OCI-LY1 (cell line): ENCODE data around the gene TTYH1.

Experiments
- H2AFZ ChIP-seq: fragments of 200-600 bp; sonication (generic), shearing (Covaris generic); 2 replicates; pipeline ENCODE4 v1.6.0; 2014; ENCODE audit warnings: antibody characterized with exemption, mild to moderate bottlenecking, low read length
- H3F3A ChIP-seq: fragments of 200-600 bp; sonication (generic), shearing (Covaris generic); 2 replicates; pipeline ENCODE4 v1.6.0; 2014; ENCODE audit warnings: mild to moderate bottlenecking, antibody characterized with exemption, low read length, moderate library complexity; ENCODE audit not compliant: insufficient read depth
- H3K27ac ChIP-seq: fragments of 200-600 bp; sonication (generic); 2 replicates; pipeline ENCODE4 v1.5.1; 2014; ENCODE audit warnings: low read length, mixed run types, mild to moderate bottlenecking, low read depth; ENCODE audit not compliant: poor library complexity, severe bottlenecking
- H3K27me3 ChIP-seq: fragments of 200-600 bp; sonication (generic); 2 replicates; pipeline ENCODE4 v1.6.0; 2014; ENCODE audit warnings: antibody characterized with exemption, mild to moderate bottlenecking, low read length, moderate library complexity; ENCODE audit not compliant: insufficient read depth
- H3K36me3 ChIP-seq: fragments of 200-600 bp; sonication (generic); 2 replicates; pipeline ENCODE4 v1.6.1; 2014; ENCODE audit warnings: mild to moderate bottlenecking, antibody characterized with exemption, low read length, moderate library complexity, mixed read lengths; ENCODE audit not compliant: insufficient read depth
- H3K4me1 ChIP-seq: fragments of 200-600 bp; sonication (generic); 2 replicates; pipeline ENCODE4 v1.5.1; 2014; ENCODE audit warnings: mild to moderate bottlenecking, low read length, moderate library complexity; ENCODE audit not compliant: insufficient read depth, severe bottlenecking
- H3K4me2 ChIP-seq: fragments of 200-600 bp; sonication (generic), shearing (Covaris generic); 2 replicates; pipeline ENCODE4 v1.6.1; 2014; ENCODE audit warnings: low read length
- H3K4me3 ChIP-seq: fragments of 200-600 bp; sonication (generic); 2 replicates; pipeline ENCODE4 v1.5.1; 2014; ENCODE audit warnings: low read length, low read depth, mild to moderate bottlenecking, mixed read lengths; ENCODE audit not compliant: poor library complexity, severe bottlenecking
- H3K79me2 ChIP-seq: fragments of 200-600 bp; shearing (Covaris generic); 2 replicates; pipeline ENCODE4 v1.6.1; 2016; ENCODE audit warnings: mixed run types, low read length, mixed read lengths; ENCODE audit not compliant: insufficient read depth
- H3K9ac ChIP-seq: fragments of 200-600 bp; sonication (generic), shearing (Covaris generic); 2 replicates; pipeline ENCODE4 v1.6.1; 2014; ENCODE audit warnings: mild to moderate bottlenecking, low read length, mixed read lengths
- H3K9me2 ChIP-seq: fragments of 200-600 bp; sonication (generic), shearing (Covaris generic); 2 replicates; pipeline ENCODE4 v1.6.1; 2014; ENCODE audit warnings: low read depth, mild to moderate bottlenecking, low read length, mixed read lengths
- H3K9me3 ChIP-seq: fragments of 200-600 bp; shearing (Covaris generic); 2 replicates; pipeline ENCODE4 v1.6.1; 2014; ENCODE audit warnings: low read length, mixed read lengths
- H4K20me1 ChIP-seq: fragments of 200-600 bp; sonication (generic), shearing (Covaris generic); 2 replicates; pipeline ENCODE4 v1.6.0; 2016; ENCODE audit warnings: mild to moderate bottlenecking, low read length; ENCODE audit not compliant: insufficient read depth
- CTCF ChIP-seq: fragments of 200-600 bp; sonication (generic), shearing (Covaris generic); IDR thresholded peaks from 2 replicates; pipeline ENCODE4 v1.5.1; 2017; ENCODE audit warnings: mild to moderate bottlenecking, antibody characterized with exemption, low read length, moderate library complexity, mixed read lengths
- EZH2 ChIP-seq: fragments of 200-600 bp; sonication (generic), shearing (Covaris generic); IDR thresholded peaks from 2 replicates; pipeline ENCODE4 v1.8.0; 2017; ENCODE audit warnings: borderline replicate concordance, mixed run types, mild to moderate bottlenecking, antibody characterized with exemption, low read length, moderate library complexity, mixed read lengths

The TTYH1 gene

GRCh38 chr19:54436628-54437252 lies 21.5 kb downstream of the TTYH1 start:
- H2AFZ ChIP-seq: no peak overlapping the region
- no peaks in the 10 kb centered on the region for H3F3A ChIP-seq
- H3K4me2 ChIP-seq: no peak overlapping the region
- no peak overlapping the region for H3K4me3 ChIP-seq
- peaks cover 11% of the 10 kb centered on the region for H3K4me1 ChIP-seq
- no peaks in the 10 kb centered on the region for H3K79me2 ChIP-seq
- no peak overlapping the region for H3K9ac ChIP-seq
- no peaks in the 10 kb centered on the region for H4K20me1 ChIP-seq
- no peak overlapping the region for H3K27ac ChIP-seq
- no peaks in the 10 kb centered on the region for H3K9me3 ChIP-seq
- H3K36me3 ChIP-seq: peaks cover 11% of the 10 kb centered on the region; the same call in 1 of the 2 replicates
- H3K9me2 ChIP-seq: no peaks in the 10 kb centered on the region
- H3K27me3 ChIP-seq: 0 out of 2 replicates have a peak, but pooled peaks cover 4% of the 10 kb centered on the region
- TF ChIP-seq EZH2: no peak
- TF ChIP-seq CTCF: no peak

GRCh38 chr19:54439174-54439851 lies 24.0 kb downstream of the TTYH1 start:
- Histone ChIP-seq H3K79me2 (no peaks in the 10 kb centered on the region), H3F3A (no peaks in the 10 kb centered on the region), H3K4me3 (no peak overlapping the region), H3K9me2 (no peaks in the 10 kb centered on the region), H3K27me3 (no peaks in the 10 kb centered on the region), H2AFZ (no peak overlapping the region), H3K9ac (no peak overlapping the region), H3K4me2 (no peak overlapping the region), H3K4me1 (peaks cover 10% of the 10 kb centered on the region), H3K9me3 (no peaks in the 10 kb centered on the region), H3K27ac (no peak overlapping the region), H3K36me3 (peaks cover 15% of the 10 kb centered on the region; the same call in 1 of the 2 replicates), H4K20me1 (no peaks in the 10 kb centered on the region)
- TF ChIP-seq CTCF (peak; percentile 56), EZH2 (no peak)

DNA sequence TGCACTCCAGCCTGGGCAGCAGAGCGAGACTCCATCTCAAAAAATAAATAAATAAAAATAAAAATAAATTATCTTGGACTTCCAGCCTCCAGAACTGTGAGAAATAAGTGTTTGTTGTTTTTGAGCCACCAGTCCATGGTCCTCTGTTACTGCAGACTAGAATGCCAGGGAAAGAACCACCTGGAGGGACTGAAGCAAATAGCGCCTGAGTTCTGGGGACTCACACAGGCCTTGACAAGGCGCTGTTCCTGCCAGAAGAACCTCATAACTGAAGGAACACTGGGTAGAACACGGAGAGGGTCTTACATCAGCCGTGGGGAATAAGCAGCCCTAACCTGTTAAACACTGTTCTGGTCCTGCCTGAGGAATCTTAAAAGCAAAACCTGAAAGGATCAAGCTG lies 25.4 kb downstream of the TTYH1 start:
- Histone ChIP-seq H3K27ac (no peak overlapping the region), H3K9ac (no peak overlapping the region), H3K4me3 (no peak overlapping the region), H3K36me3 (peaks cover 26% of the 10 kb centered on the region), H3K9me3 (no peaks in the 10 kb centered on the region), H3K9me2 (no peaks in the 10 kb centered on the region), H2AFZ (no peak overlapping the region), H3K4me1 (no peaks in the 10 kb centered on the region), H3K27me3 (no peaks in the 10 kb centered on the region), H3K4me2 (no peak overlapping the region), H3K79me2 (no peaks in the 10 kb centered on the region), H3F3A (no peaks in the 10 kb centered on the region), H4K20me1 (no peaks in the 10 kb centered on the region)
- TF ChIP-seq CTCF: no peak
